ENCODE measurements around the gene RAD50. TPM values are rescaled to one million over a fixed set of nuclear protein-coding genes. Genes with fewer than 3 reads are reported as not detected.
"Not testable (repeated sequence)": the region's sequence is repeated elsewhere in the genome, so short reads cannot be mapped to it uniquely, and the experiment has no call there.

The RAD50 gene
- total and polyA plus RNA-seq, 2 donors, result 8.9 to 17.6 TPM

- H3K27me3 ChIP-seq (ENCODE audit: control insufficient read depth in 2 of 2, insufficient read depth in 1 of 2, low read length in 1 of 2); DNase-seq (ENCODE audit: low read depth in 6 of 9, low spot score in 9 of 9); H3K4me1 ChIP-seq (ENCODE audit: control insufficient read depth in 2 of 2, insufficient read depth in 2 of 2, low read length in 2 of 2); H3K4me3 ChIP-seq (ENCODE audit: low read length in 2 of 2); H3K27ac ChIP-seq (ENCODE audit: low read depth in 1 of 2, low read length in 1 of 2); H3K9me3 ChIP-seq (ENCODE audit: control insufficient read depth in 2 of 2, insufficient read depth in 1 of 2, low read length in 1 of 2); H3K36me3 ChIP-seq (ENCODE audit: control insufficient read depth in 2 of 2, insufficient read depth in 2 of 2, low read length in 1 of 2): not testable (repeated sequence)
- WGBS, result 99% methylated on average over 7 of the region's 7 CpGs
Measured at GRCh38 chr5:132548834-132549233, 7.9 kb upstream of the RAD50 start.

GRCh38 chr5:132549576-132549975, 7.2 kb upstream of the RAD50 start:
- WGBS, result 94% methylated on average over 2 of the region's 2 CpGs
- no peaks in the 10 kb centered on the region for H3K27me3 ChIP-seq (ENCODE audit: control insufficient read depth in 2 of 2, insufficient read depth in 1 of 2, low read length in 1 of 2)
- H3K4me3 ChIP-seq (ENCODE audit: low read length in 2 of 2), result no peak overlapping the region
- no peak overlapping the region for H3K27ac ChIP-seq (ENCODE audit: low read depth in 1 of 2, low read length in 1 of 2)
- no peaks in the 10 kb centered on the region for H3K4me1 ChIP-seq (ENCODE audit: control insufficient read depth in 2 of 2, insufficient read depth in 2 of 2, low read length in 2 of 2)
- H3K36me3 ChIP-seq (ENCODE audit: control insufficient read depth in 2 of 2, insufficient read depth in 2 of 2, low read length in 1 of 2), result no peaks in the 10 kb centered on the region
- H3K9me3 ChIP-seq (ENCODE audit: control insufficient read depth in 2 of 2, insufficient read depth in 1 of 2, low read length in 1 of 2), result no peaks in the 10 kb centered on the region
- no peak for DNase-seq (ENCODE audit: low read depth in 6 of 9, low spot score in 9 of 9)

DNA sequence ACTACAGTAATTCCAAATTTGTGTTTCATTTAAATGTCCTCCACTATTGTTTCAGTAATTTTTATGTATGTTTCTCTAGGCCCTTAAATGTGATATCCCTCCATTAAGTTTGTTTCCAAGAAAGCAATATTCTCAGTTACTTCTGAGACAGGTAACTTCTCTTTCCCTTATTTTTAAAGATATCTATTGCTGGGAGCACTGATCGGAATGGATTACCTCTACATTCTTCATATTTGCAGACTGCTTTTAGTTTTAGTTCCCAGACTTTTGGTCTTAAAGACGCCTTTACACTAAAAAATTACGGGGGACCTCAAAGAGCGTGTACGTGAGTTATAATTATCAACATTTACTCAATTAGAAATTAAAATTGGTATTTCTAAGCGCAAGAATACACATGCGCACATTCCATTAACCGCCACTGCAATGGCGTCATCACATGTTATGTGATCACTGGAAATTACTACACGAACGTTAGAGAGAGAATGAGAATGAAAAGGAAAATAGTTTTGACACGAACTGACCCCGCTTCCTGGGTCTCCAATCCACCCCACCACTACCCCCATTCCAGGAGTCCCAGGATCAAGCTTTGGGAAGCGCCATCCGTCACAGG, 519 bp upstream of the RAD50 start:
- H3K4me1 ChIP-seq (ENCODE audit: control insufficient read depth in 2 of 2, insufficient read depth in 2 of 2, low read length in 2 of 2), result peaks cover 5 to 14% of the 10 kb centered on the region in 2 donors
- DNase-seq (ENCODE audit: low read depth in 6 of 9, low spot score in 9 of 9), result peak in 1 of 9 donors; percentile 15
- peak overlapping the region; percentile 87 to 96 for H3K27ac ChIP-seq (ENCODE audit: low read depth in 1 of 2, low read length in 1 of 2)
- peaks cover 0 to 16% of the 10 kb centered on the region in 2 donors for H3K36me3 ChIP-seq (ENCODE audit: control insufficient read depth in 2 of 2, insufficient read depth in 2 of 2, low read length in 1 of 2)
- no peaks in the 10 kb centered on the region for H3K27me3 ChIP-seq (ENCODE audit: control insufficient read depth in 2 of 2, insufficient read depth in 1 of 2, low read length in 1 of 2)
- WGBS, result 78% methylated on average over 15 of the region's 15 CpGs
- H3K9me3 ChIP-seq (ENCODE audit: control insufficient read depth in 2 of 2, insufficient read depth in 1 of 2, low read length in 1 of 2), result peaks cover 0 to 7% of the 10 kb centered on the region in 2 donors
- peak overlapping the region; percentile 92 to 99 for H3K4me3 ChIP-seq (ENCODE audit: low read length in 2 of 2)

GRCh38 chr5:132557478-132558172, 848 bp downstream of the RAD50 start:
- Histone ChIP-seq H3K36me3 (ENCODE audit: control insufficient read depth in 2 of 2, insufficient read depth in 2 of 2, low read length in 1 of 2) (peaks cover 0 to 27% of the 10 kb centered on the region in 2 donors), H3K4me3 (ENCODE audit: low read length in 2 of 2) (peak overlapping the region; percentile 92 to 99), H3K27ac (ENCODE audit: low read depth in 1 of 2, low read length in 1 of 2) (peak overlapping the region; percentile 87 to 96), H3K4me1 (ENCODE audit: control insufficient read depth in 2 of 2, insufficient read depth in 2 of 2, low read length in 2 of 2) (peaks cover 5 to 18% of the 10 kb centered on the region in 2 donors), H3K27me3 (ENCODE audit: control insufficient read depth in 2 of 2, insufficient read depth in 1 of 2, low read length in 1 of 2) (no peaks in the 10 kb centered on the region), H3K9me3 (ENCODE audit: control insufficient read depth in 2 of 2, insufficient read depth in 1 of 2, low read length in 1 of 2) (peaks cover 0 to 7% of the 10 kb centered on the region in 2 donors)
- WGBS, result 9% methylated on average over 15 of the region's 15 CpGs
- peak in 4 of 9 donors; percentile 13 to 25 (median 16) for DNase-seq (ENCODE audit: low read depth in 6 of 9, low spot score in 9 of 9)

DNA sequence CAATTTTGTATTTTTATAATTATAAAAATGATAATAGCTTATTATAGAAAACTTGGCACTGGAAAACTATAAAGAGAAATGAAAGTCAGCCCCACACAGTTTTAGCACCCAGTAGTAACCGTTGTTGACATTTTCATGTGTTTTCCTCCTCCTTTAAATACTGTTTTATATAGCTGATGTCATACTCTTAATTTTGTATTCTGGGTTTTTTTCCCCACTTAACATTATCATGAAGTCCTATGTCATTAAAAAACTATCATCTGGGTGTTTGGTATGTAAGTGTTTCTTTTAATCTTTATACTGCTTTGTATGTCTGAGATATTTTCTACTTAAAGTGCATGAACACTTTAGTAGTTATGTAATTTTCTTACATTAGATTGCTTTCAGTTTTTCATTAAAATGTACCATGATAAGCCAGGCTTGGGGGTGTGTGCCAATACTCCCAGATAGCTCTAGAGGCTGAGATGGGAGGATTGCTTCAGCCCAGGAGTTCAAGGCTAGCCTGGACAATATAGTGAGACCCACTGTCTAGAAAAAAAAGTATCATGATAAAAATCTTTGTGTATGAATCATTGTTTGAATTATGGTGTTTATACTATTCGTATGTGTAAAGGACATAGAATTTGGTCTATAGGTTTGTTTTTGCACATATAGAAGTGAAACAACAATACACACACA, 2.7 kb downstream of the RAD50 start:
- Histone ChIP-seq H3K9me3 (ENCODE audit: control insufficient read depth in 2 of 2, insufficient read depth in 1 of 2, low read length in 1 of 2) (peaks cover 1 to 11% of the 10 kb centered on the region in 2 donors), H3K4me3 (ENCODE audit: low read length in 2 of 2) (no peak overlapping the region), H3K36me3 (ENCODE audit: control insufficient read depth in 2 of 2, insufficient read depth in 2 of 2, low read length in 1 of 2) (peaks cover 8 to 40% of the 10 kb centered on the region in 2 donors), H3K4me1 (ENCODE audit: control insufficient read depth in 2 of 2, insufficient read depth in 2 of 2, low read length in 2 of 2) (peaks cover 5 to 18% of the 10 kb centered on the region in 2 donors), H3K27ac (ENCODE audit: low read depth in 1 of 2, low read length in 1 of 2) (no peak overlapping the region), H3K27me3 (ENCODE audit: control insufficient read depth in 2 of 2, insufficient read depth in 1 of 2, low read length in 1 of 2) (no peaks in the 10 kb centered on the region)
- no peak for DNase-seq (ENCODE audit: low read depth in 6 of 9, low spot score in 9 of 9)
- WGBS, result 95% methylated on average over 2 of the region's 2 CpGs

DNA sequence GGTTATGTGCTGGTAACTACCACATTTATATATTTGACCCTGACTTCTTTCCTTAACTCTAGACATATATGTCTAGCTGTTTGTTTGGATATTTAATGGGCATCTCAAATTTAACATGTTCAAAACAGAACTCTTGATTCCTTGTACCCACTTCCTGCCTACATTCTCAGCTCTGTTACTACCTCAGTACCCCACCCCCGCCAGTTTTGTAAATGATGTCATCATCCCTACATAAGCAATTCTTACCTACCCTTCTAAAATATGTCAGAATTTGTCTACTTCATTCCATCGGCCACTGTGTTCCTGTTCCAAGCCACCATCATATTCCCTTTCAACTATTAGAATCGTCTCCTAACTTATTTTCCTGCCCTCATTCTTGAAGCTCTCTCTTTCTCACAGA, 4.8 kb downstream of the RAD50 start:
- H3K4me3 ChIP-seq (ENCODE audit: low read length in 2 of 2), result no peak overlapping the region
- no peaks in the 10 kb centered on the region for H3K27me3 ChIP-seq (ENCODE audit: control insufficient read depth in 2 of 2, insufficient read depth in 1 of 2, low read length in 1 of 2)
- H3K27ac ChIP-seq (ENCODE audit: low read depth in 1 of 2, low read length in 1 of 2), result no peak overlapping the region
- H3K36me3 ChIP-seq (ENCODE audit: control insufficient read depth in 2 of 2, insufficient read depth in 2 of 2, low read length in 1 of 2), result peaks cover 12 to 51% of the 10 kb centered on the region in 2 donors
- peaks cover 1 to 13% of the 10 kb centered on the region in 2 donors for H3K9me3 ChIP-seq (ENCODE audit: control insufficient read depth in 2 of 2, insufficient read depth in 1 of 2, low read length in 1 of 2)
- over 99% methylated on average over 3 of the region's 3 CpGs for WGBS
- peaks cover 5 to 15% of the 10 kb centered on the region in 2 donors for H3K4me1 ChIP-seq (ENCODE audit: control insufficient read depth in 2 of 2, insufficient read depth in 2 of 2, low read length in 2 of 2)
- peak in 2 of 9 donors; percentile 22 to 46 for DNase-seq (ENCODE audit: low read depth in 6 of 9, low spot score in 9 of 9)

DNA sequence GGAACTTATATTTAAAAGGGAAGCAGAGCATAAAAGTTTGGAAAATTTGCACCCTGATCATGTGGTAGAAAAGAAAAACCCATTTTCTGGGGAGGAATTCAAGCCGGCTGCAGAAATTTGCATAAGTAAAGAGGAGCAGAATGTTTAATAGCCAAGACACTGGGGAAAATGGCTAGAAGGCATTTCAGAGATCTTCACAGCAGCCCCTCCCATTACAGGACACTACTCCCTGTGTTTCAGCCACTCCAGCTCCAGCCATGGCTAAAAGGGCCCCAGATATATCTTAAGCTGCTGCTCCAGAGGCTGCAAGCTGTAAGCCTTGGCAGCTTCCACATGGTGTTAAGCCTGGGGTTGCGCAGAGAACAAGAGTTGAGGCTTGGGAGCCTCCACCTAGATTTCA, 7.8 kb downstream of the RAD50 start:
- WGBS, result 100% methylated on average over 2 of the region's 2 CpGs

GRCh38 chr5:132566657-132567056, 9.9 kb downstream of the RAD50 start:
- no peaks in the 10 kb centered on the region for H3K27me3 ChIP-seq (ENCODE audit: control insufficient read depth in 2 of 2, insufficient read depth in 1 of 2, low read length in 1 of 2)
- peaks cover 0 to 1% of the 10 kb centered on the region in 2 donors for H3K4me1 ChIP-seq (ENCODE audit: control insufficient read depth in 2 of 2, insufficient read depth in 2 of 2, low read length in 2 of 2)
- H3K36me3 ChIP-seq (ENCODE audit: control insufficient read depth in 2 of 2, insufficient read depth in 2 of 2, low read length in 1 of 2), result peaks cover 12 to 40% of the 10 kb centered on the region in 2 donors
- no peak overlapping the region for H3K4me3 ChIP-seq (ENCODE audit: low read length in 2 of 2)
- peaks cover 1 to 7% of the 10 kb centered on the region in 2 donors for H3K9me3 ChIP-seq (ENCODE audit: control insufficient read depth in 2 of 2, insufficient read depth in 1 of 2, low read length in 1 of 2)
- no peak for DNase-seq (ENCODE audit: low read depth in 6 of 9, low spot score in 9 of 9)
- 94% methylated on average over 1 of the region's 1 CpG for WGBS
- no peak overlapping the region for H3K27ac ChIP-seq (ENCODE audit: low read depth in 1 of 2, low read length in 1 of 2)

More for the DNA sequence above, 7.8 kb downstream of the RAD50 start:
- H3K27ac ChIP-seq (ENCODE audit: low read depth in 1 of 2, low read length in 1 of 2); H3K4me3 ChIP-seq (ENCODE audit: low read length in 2 of 2); H3K27me3 ChIP-seq (ENCODE audit: control insufficient read depth in 2 of 2, insufficient read depth in 1 of 2, low read length in 1 of 2); DNase-seq (ENCODE audit: low read depth in 6 of 9, low spot score in 9 of 9); H3K4me1 ChIP-seq (ENCODE audit: control insufficient read depth in 2 of 2, insufficient read depth in 2 of 2, low read length in 2 of 2); H3K9me3 ChIP-seq (ENCODE audit: control insufficient read depth in 2 of 2, insufficient read depth in 1 of 2, low read length in 1 of 2): not testable (repeated sequence)
- peaks cover 12 to 59% of the 10 kb centered on the region in 2 donors for H3K36me3 ChIP-seq (ENCODE audit: control insufficient read depth in 2 of 2, insufficient read depth in 2 of 2, low read length in 1 of 2)

DNA sequence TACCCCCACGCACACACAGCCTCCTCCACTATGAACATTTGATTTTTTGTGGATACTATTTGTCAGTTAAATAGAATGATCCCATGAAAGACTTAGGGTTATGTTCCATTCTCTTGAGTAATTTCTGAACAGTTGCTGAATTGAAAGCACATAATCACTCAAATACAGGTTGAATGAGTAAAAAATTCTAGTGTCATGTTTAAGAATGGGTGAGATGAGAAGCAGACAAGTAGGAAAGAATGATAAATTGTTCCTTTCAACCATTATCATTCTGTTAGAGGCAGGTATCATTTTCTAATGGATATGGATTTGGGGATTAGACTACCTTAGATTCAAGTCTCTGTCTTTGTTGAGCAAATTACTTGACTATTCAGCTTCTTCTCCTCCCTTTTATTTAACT, 19.3 kb downstream of the RAD50 start:
- Histone ChIP-seq H3K9me3 (ENCODE audit: control insufficient read depth in 2 of 2, insufficient read depth in 1 of 2, low read length in 1 of 2) (peaks cover 0 to 4% of the 10 kb centered on the region in 2 donors), H3K27me3 (ENCODE audit: control insufficient read depth in 2 of 2, insufficient read depth in 1 of 2, low read length in 1 of 2) (no peaks in the 10 kb centered on the region), H3K27ac (ENCODE audit: low read depth in 1 of 2, low read length in 1 of 2) (no peak overlapping the region), H3K4me3 (ENCODE audit: low read length in 2 of 2) (no peak overlapping the region), H3K36me3 (ENCODE audit: control insufficient read depth in 2 of 2, insufficient read depth in 2 of 2, low read length in 1 of 2) (peaks cover 5 to 44% of the 10 kb centered on the region in 2 donors), H3K4me1 (ENCODE audit: control insufficient read depth in 2 of 2, insufficient read depth in 2 of 2, low read length in 2 of 2) (no peaks in the 10 kb centered on the region)
- no peak for DNase-seq (ENCODE audit: low read depth in 6 of 9, low spot score in 9 of 9)
- WGBS, result 97% methylated on average over 1 of the region's 1 CpG

Data from thymus (tissue), 11 donors.